HCT116 (cell line): ENCODE measurements around the gene SNAPC4. TPM values are rescaled to one million over a fixed set of nuclear protein-coding genes. Genes with fewer than 3 reads are reported as not detected.

Source experiments
- ATAC-seq: fragments of 200-7000 bp; cut with Tn5 transposase; 2 replicates; pipeline ENCODE4 v1.9.1; 2020; ENCODE audit warnings: mild to moderate bottlenecking, moderate library complexity
- BruUV-seq: library from RNA; stranded (reverse); fragments of 400-500 nt; replicated peaks from 2 replicates; lab custom pipeline; 2021; lab: Mats Ljungman, UMichigan
- CTCF ChIA-PET: fragments of 300-600 bp; sonication (Branson Sonifier 250); formaldehyde crosslinking; loops from one replicate; lab custom pipeline; 2021; ENCODE audit warnings: antibody characterized with exemption; lab: Charles Lee
- POLR2A ChIA-PET: fragments of 300-600, 350-600 bp; sonication (Branson Sonifier 250); formaldehyde crosslinking; loops from one replicate; lab custom pipeline; 2021; ENCODE audit warnings: antibody characterized with exemption; lab: Charles Lee
- RAD21 ChIA-PET, 2 experiments: fragments of 300-600 bp; sonication (Branson Sonifier 250); formaldehyde crosslinking; loops; one replicate each; lab custom pipeline; 2023; ENCODE audit warnings: low total read pairs in 2 of 2; ENCODE audit not compliant: uncharacterized antibody in 2 of 2, unreplicated experiment in 2 of 2, low non-redundant PET in 1 of 2; lab: Charles Lee
- DNase-seq: peaks from one replicate; pipeline ENCODE4 v3.0.0-alpha.2; 2010; ENCODE audit warnings: low read depth, low spot score
- H2AFZ ChIP-seq: fragments of 200-600 bp; shearing (Covaris generic), sonication (generic); 2 replicates; pipeline ENCODE4 v1.6.1; 2017; ENCODE audit warnings: low read depth, mixed run types, mixed read lengths, antibody characterized with exemption, low read length; ENCODE audit not compliant: poor library complexity, severe bottlenecking
- H3K27ac ChIP-seq: 2 replicates; pipeline ENCODE4 v1.5.1; 2012; ENCODE audit warnings: low read depth, low read length
- H3K27me3 ChIP-seq: fragments of 200-600 bp; sonication (generic); 2 replicates; pipeline ENCODE4 v1.6.1; 2016; ENCODE audit warnings: mixed run types, low read length, mixed read lengths; ENCODE audit not compliant: insufficient read depth
- H3K36me3 ChIP-seq, 2 experiments: fragments of 200-500 bp in 1 of 2; fragments of 200-600 bp in 1 of 2; sonication (Bioruptor generic) in 1 of 2; sonication (generic) in 1 of 2; 2 replicates each; pipeline versions ENCODE4 v1.5.1 to v1.6.1; 2014 to 2016; ENCODE audit warnings: low read length in 2 of 2, inconsistent platforms in 1 of 2, mixed read lengths in 1 of 2, mixed run types in 1 of 2; ENCODE audit not compliant: insufficient read depth in 2 of 2, control insufficient read depth in 1 of 2
- H3K4me1 ChIP-seq, 2 experiments: fragments of 200-600 bp in 1 of 2; sonication (generic) in 1 of 2; 2 replicates each; pipeline versions ENCODE4 v1.5.1 to v1.6.1; 2012 to 2017; ENCODE audit warnings: low read length in 2 of 2, inconsistent platforms in 1 of 2, mild to moderate bottlenecking in 1 of 2, mixed read lengths in 1 of 2, mixed run types in 1 of 2, moderate library complexity in 1 of 2; ENCODE audit not compliant: insufficient read depth in 2 of 2, control insufficient read depth in 1 of 2
- H3K4me2 ChIP-seq: fragments of 200-600 bp; sonication (generic); 2 replicates; pipeline ENCODE4 v1.6.1; 2017; ENCODE audit warnings: mixed run types, low read length, mixed read lengths
- H3K4me3 ChIP-seq, 2 experiments: fragments of 200-600 bp in 1 of 2; sonication (generic) in 1 of 2; replicated peaks in 1 of 2; 2 replicates each; pipeline ENCODE4 v1.5.1; 2011 to 2016; ENCODE audit warnings: low read length in 2 of 2, control low read depth in 1 of 2, low read depth in 1 of 2, mild to moderate bottlenecking in 1 of 2, mixed read lengths in 1 of 2, mixed run types in 1 of 2
- H3K79me2 ChIP-seq: fragments of 200-600 bp; sonication (generic); 2 replicates; pipeline ENCODE4 v1.6.1; 2017; ENCODE audit warnings: mild to moderate bottlenecking, mixed run types, low read length, moderate library complexity, mixed read lengths; ENCODE audit not compliant: insufficient read depth
- H3K9ac ChIP-seq: fragments of 200-600 bp; sonication (generic); 2 replicates; pipeline ENCODE4 v1.6.1; 2016; ENCODE audit warnings: low read length, mixed read lengths
- H3K9me2 ChIP-seq: fragments of 200-600 bp; sonication (generic), shearing (Covaris generic); 2 replicates; pipeline ENCODE4 v1.6.1; 2017; ENCODE audit warnings: mixed run types, mild to moderate bottlenecking, moderate library complexity; ENCODE audit not compliant: insufficient read depth
- H3K9me3 ChIP-seq, 2 experiments: fragments of 200-500 bp in 1 of 2; fragments of 200-600 bp in 1 of 2; sonication (Bioruptor generic) in 1 of 2; sonication (generic) in 1 of 2; 2 replicates each; pipeline ENCODE4 v1.6.1; 2014 to 2017; ENCODE audit warnings: low read length in 2 of 2, mixed read lengths in 2 of 2, inconsistent platforms in 1 of 2, low read depth in 1 of 2, mild to moderate bottlenecking in 1 of 2, mixed run types in 1 of 2, moderate library complexity in 1 of 2; ENCODE audit not compliant: control insufficient read depth in 1 of 2, insufficient read depth in 1 of 2
- H4K20me1 ChIP-seq: fragments of 200-600 bp; sonication (generic), shearing (Covaris generic); 2 replicates; pipeline ENCODE4 v1.6.1; 2017; ENCODE audit warnings: mixed run types, mild to moderate bottlenecking, moderate library complexity; ENCODE audit not compliant: insufficient read depth
- CBX3 ChIP-seq: IDR thresholded peaks from 2 replicates; pipeline ENCODE4 v1.6.1; 2012; ENCODE audit warnings: low read depth
- CEBPB ChIP-seq: IDR thresholded peaks from 2 replicates; pipeline ENCODE4 v1.6.1; 2012; ENCODE audit warnings: low read depth
- EGR1 ChIP-seq: IDR thresholded peaks from 2 replicates; pipeline ENCODE4 v1.6.1; 2012; ENCODE audit warnings: low read depth
- ELF1 ChIP-seq: IDR thresholded peaks from 2 replicates; pipeline ENCODE4 v1.6.1; 2012; ENCODE audit warnings: low read depth, borderline replicate concordance
- EZH2 ChIP-seq: fragments of 200-600 bp; sonication (generic); IDR thresholded peaks from 2 replicates; pipeline ENCODE4 v1.6.1; 2017; ENCODE audit warnings: antibody characterized with exemption, mixed run types
- EZH2phosphoT487 ChIP-seq: fragments of 200-600 bp; IDR thresholded peaks from 2 replicates; pipeline ENCODE4 v1.6.1; 2018; ENCODE audit warnings: antibody characterized with exemption, borderline replicate concordance
- FOSL1 ChIP-seq: IDR thresholded peaks from 2 replicates; pipeline ENCODE4 v1.6.1; 2012; ENCODE audit warnings: low read depth
- JUND ChIP-seq: IDR thresholded peaks from 2 replicates; pipeline ENCODE4 v1.6.1; 2012
- POLR2AphosphoS5 ChIP-seq: IDR thresholded peaks from 2 replicates; pipeline ENCODE4 v1.6.1; 2011; ENCODE audit warnings: mild to moderate bottlenecking, low read depth, low read length, moderate library complexity
- RAD21 ChIP-seq: IDR thresholded peaks from 2 replicates; pipeline ENCODE4 v1.6.1; 2012; ENCODE audit warnings: low read depth, mild to moderate bottlenecking
- SP1 ChIP-seq: IDR thresholded peaks from 2 replicates; pipeline ENCODE4 v1.6.1; 2012; ENCODE audit warnings: low read depth
- SRF ChIP-seq: IDR thresholded peaks from 2 replicates; pipeline ENCODE4 v1.6.1; 2012; ENCODE audit warnings: low read depth
- TCF7L2 ChIP-seq: IDR thresholded peaks from 2 replicates; pipeline ENCODE4 v1.7.0; 2011; ENCODE audit warnings: borderline replicate concordance, inconsistent platforms; ENCODE audit not compliant: insufficient read depth, insufficient read length; ENCODE audit errors: extremely low read depth
- YY1 ChIP-seq: IDR thresholded peaks from 2 replicates; pipeline ENCODE4 v1.6.1; 2011; ENCODE audit warnings: low read length, low read depth, moderate library complexity, mild to moderate bottlenecking; ENCODE audit not compliant: insufficient replicate concordance; ENCODE audit errors: extremely low read depth
- ZFX ChIP-seq: fragments of 450-650 bp; IDR thresholded peaks from 2 replicates; pipeline ENCODE4 v1.6.1; 2017
- intact Hi-C: fragments of 100-400 bp; cut with micrococcal nuclease; formaldehyde crosslinking; loops from 2 replicates; pipeline ENCODE4 v1.10.0; 2022
- total RNA-seq: library from RNA; stranded (reverse); gene quantifications from one replicate; pipeline ENCODE4 v1.2.1, GENCODE V29; 2021; ENCODE audit not compliant: unreplicated experiment
- TF ChIP-seq, protein P1 (sequence below): IDR thresholded peaks from 2 replicates; pipeline ENCODE4 v1.6.1; 2012; ENCODE audit warnings: low read depth
- TF ChIP-seq, protein P2 (sequence below), 3 experiments: fragments of 200-600 bp in 1 of 3; sonication (generic) in 1 of 3; IDR thresholded peaks in 2 of 3; conservative IDR thresholded peaks in 1 of 3; 2 replicates each; pipeline ENCODE4 v1.5.1; 2012 to 2017; ENCODE audit warnings: low read depth in 2 of 3, low read length in 2 of 3, antibody characterized with exemption in 1 of 3, borderline replicate concordance in 1 of 3, control low read depth in 1 of 3, mild to moderate bottlenecking in 1 of 3, mixed read lengths in 1 of 3, mixed run types in 1 of 3, moderate library complexity in 1 of 3; ENCODE audit not compliant: insufficient read depth in 1 of 3

Gene SNAPC4
- total RNA-seq, 1 experiment from 2014 or later: 20.4 TPM

DNA sequence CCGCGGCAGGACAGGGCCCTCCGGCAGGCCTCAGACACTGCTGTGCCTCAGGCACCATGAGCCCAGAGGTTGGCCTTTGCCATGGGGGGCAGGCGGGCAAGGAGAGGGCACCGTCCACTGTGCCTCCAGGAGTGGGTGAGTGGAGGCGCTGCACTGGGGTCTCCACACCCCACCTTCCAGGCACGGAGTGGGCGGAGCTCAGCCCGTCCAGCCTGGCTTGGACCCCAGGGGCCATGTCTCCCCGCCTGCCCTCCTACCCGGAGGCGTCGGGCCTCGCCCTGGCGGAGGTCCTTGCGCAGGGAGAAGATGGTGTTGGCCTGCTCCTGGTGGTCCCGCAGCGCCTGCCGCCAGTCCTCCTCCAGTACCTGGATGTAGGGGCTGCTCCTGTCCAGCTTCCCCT lies 29.9 kb downstream of the SNAPC4 start:
- no peaks in the 10 kb centered on the region for H3K27me3 ChIP-seq
- no peaks in the 10 kb centered on the region for H3K9me3 ChIP-seq
- no peak overlapping the region for H3K27ac ChIP-seq
- peaks cover 0 to 9% of the 10 kb centered on the region in 2 experiments; a peak in 2 of 4 replicates for H3K4me1 ChIP-seq
- intact Hi-C loops: no loop called here
- CTCF ChIA-PET: no interaction called here
- no peaks in the 10 kb centered on the region for H3K79me2 ChIP-seq
- RAD21 ChIA-PET: no interaction called here
- no peaks in the 10 kb centered on the region for H3K9me2 ChIP-seq
- DNase-seq (no peak), ATAC-seq (no peak)
- TF ChIP-seq YY1 (no peak), EGR1 (no peak), RAD21 (no peak), ELF1 (no peak), POLR2AphosphoS5 (no peak), SRF (no peak), TCF7L2 (no peak), EZH2phosphoT487 (no peak), CBX3 (no peak), CEBPB (no peak), ZFX (no peak), JUND (no peak)
- no peaks in the 10 kb centered on the region for H3K36me3 ChIP-seq
- no peaks in the 10 kb centered on the region for H4K20me1 ChIP-seq
- POLR2A ChIA-PET: no interaction called here
- H3K4me2 ChIP-seq: no peak overlapping the region
- no peak overlapping the region for H3K4me3 ChIP-seq
- no peak overlapping the region for H2AFZ ChIP-seq
- no peak overlapping the region for H3K9ac ChIP-seq
- BruUV-seq: no TSS peak

DNA sequence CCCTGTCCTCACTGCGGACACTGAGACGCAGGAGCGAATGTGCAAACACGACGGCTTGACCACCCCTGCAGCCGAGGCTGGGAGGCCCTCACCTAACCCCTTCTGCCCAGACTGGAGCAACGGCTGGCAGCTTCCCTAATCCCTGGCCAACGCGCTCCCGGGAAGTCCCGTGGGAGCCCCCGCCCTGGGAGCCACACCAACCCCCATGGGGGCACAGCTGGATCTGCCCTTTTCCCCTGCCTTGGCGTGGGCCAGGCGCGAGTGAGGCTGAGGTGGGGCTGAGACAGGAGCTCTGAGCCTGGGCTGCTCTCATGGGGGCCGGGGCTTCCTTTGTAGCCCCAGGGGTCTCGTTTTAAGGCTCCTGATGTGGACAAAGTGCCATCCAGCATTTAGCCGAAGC lies 31.8 kb downstream of the SNAPC4 start:
- H3K4me2 ChIP-seq: no peak overlapping the region
- no peaks in the 10 kb centered on the region for H3K79me2 ChIP-seq
- intact Hi-C loops: no loop called here
- H3K9me2 ChIP-seq: no peaks in the 10 kb centered on the region
- H3K27ac ChIP-seq: no peak overlapping the region
- no peaks in the 10 kb centered on the region for H3K9me3 ChIP-seq
- H3K27me3 ChIP-seq: no peaks in the 10 kb centered on the region
- no peaks in the 10 kb centered on the region for H4K20me1 ChIP-seq
- ATAC-seq (no peak), DNase-seq (no peak)
- H3K4me1 ChIP-seq: peaks cover 5 to 16% of the 10 kb centered on the region in 2 experiments; a peak in 3 of 4 replicates
- no peak overlapping the region for H2AFZ ChIP-seq
- POLR2A ChIA-PET: no interaction called here
- no TSS peak for BruUV-seq
- no peaks in the 10 kb centered on the region for H3K36me3 ChIP-seq
- CTCF ChIA-PET: no interaction called here
- H3K9ac ChIP-seq: no peak overlapping the region
- RAD21 ChIA-PET: no interaction called here
- H3K4me3 ChIP-seq: no peak overlapping the region
- TF ChIP-seq FOSL1 (no peak), EGR1 (no peak), ZFX (no peak), SRF (no peak), RAD21 (no peak), POLR2AphosphoS5 (no peak), CEBPB (no peak), SP1 (no peak), TCF7L2 (no peak), EZH2phosphoT487 (no peak), EZH2 (no peak)
- TF ChIP-seq, protein P1, sequence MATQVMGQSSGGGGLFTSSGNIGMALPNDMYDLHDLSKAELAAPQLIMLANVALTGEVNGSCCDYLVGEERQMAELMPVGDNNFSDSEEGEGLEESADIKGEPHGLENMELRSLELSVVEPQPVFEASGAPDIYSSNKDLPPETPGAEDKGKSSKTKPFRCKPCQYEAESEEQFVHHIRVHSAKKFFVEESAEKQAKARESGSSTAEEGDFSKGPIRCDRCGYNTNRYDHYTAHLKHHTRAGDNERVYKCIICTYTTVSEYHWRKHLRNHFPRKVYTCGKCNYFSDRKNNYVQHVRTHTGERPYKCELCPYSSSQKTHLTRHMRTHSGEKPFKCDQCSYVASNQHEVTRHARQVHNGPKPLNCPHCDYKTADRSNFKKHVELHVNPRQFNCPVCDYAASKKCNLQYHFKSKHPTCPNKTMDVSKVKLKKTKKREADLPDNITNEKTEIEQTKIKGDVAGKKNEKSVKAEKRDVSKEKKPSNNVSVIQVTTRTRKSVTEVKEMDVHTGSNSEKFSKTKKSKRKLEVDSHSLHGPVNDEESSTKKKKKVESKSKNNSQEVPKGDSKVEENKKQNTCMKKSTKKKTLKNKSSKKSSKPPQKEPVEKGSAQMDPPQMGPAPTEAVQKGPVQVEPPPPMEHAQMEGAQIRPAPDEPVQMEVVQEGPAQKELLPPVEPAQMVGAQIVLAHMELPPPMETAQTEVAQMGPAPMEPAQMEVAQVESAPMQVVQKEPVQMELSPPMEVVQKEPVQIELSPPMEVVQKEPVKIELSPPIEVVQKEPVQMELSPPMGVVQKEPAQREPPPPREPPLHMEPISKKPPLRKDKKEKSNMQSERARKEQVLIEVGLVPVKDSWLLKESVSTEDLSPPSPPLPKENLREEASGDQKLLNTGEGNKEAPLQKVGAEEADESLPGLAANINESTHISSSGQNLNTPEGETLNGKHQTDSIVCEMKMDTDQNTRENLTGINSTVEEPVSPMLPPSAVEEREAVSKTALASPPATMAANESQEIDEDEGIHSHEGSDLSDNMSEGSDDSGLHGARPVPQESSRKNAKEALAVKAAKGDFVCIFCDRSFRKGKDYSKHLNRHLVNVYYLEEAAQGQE: no peak
- TF ChIP-seq, protein P2, sequence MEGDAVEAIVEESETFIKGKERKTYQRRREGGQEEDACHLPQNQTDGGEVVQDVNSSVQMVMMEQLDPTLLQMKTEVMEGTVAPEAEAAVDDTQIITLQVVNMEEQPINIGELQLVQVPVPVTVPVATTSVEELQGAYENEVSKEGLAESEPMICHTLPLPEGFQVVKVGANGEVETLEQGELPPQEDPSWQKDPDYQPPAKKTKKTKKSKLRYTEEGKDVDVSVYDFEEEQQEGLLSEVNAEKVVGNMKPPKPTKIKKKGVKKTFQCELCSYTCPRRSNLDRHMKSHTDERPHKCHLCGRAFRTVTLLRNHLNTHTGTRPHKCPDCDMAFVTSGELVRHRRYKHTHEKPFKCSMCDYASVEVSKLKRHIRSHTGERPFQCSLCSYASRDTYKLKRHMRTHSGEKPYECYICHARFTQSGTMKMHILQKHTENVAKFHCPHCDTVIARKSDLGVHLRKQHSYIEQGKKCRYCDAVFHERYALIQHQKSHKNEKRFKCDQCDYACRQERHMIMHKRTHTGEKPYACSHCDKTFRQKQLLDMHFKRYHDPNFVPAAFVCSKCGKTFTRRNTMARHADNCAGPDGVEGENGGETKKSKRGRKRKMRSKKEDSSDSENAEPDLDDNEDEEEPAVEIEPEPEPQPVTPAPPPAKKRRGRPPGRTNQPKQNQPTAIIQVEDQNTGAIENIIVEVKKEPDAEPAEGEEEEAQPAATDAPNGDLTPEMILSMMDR (IDR thresholded peaks at IDR 0.05 in 2 of 3, conservative IDR thresholded peaks at IDR 0.05 in 1 of 3; ENCODE audit: borderline replicate concordance in 1 of 3, insufficient read depth in 1 of 3, low read depth in 2 of 3, low read length in 2 of 3): no peak
